Erythroblast (primary cell): ENCODE measurements around the gene ADAMTS12.

Source experiments
- GATA1 ChIP-seq: IDR thresholded peaks from 2 replicates; pipeline ENCODE4 v1.6.1; 2011; ENCODE audit warnings: low read depth, mild to moderate bottlenecking, control low read depth, low read length, moderate library complexity
- POLR2A ChIP-seq: IDR thresholded peaks from 2 replicates; pipeline ENCODE4 v1.6.1; 2011; ENCODE audit warnings: mild to moderate bottlenecking, low read length

- TF ChIP-seq POLR2A (no peak), GATA1 (no peak)
These were observed 203.7 kb downstream of the ADAMTS12 start for GRCh38 chr5:33688066-33688465.
